Testis (tissue), 3 donors: ENCODE results near the gene TTL. TPM values are rescaled to one million over a fixed set of nuclear protein-coding genes. Genes with fewer than 3 reads are reported as not detected.

Experiments
- DNase-seq: peaks from one replicate; pipeline ENCODE4 v3.0.0-alpha.2; 2019
- H3K27ac ChIP-seq, 2 donors: fragments of 200-600 bp; sonication (generic); one replicate each; pipeline ENCODE4 v1.5.1; 2019
- H3K27me3 ChIP-seq: fragments of 200-600 bp; sonication (generic); one replicate; pipeline ENCODE4 v1.5.1; 2019
- H3K36me3 ChIP-seq: fragments of 200-600 bp; sonication (generic); one replicate; pipeline ENCODE4 v1.5.1; 2017; ENCODE audit warnings: low read depth; ENCODE audit errors: missing control alignments
- H3K4me1 ChIP-seq: fragments of 200-600 bp; sonication (generic); one replicate; pipeline ENCODE4 v1.5.1; 2019
- H3K4me3 ChIP-seq, 2 donors: fragments of 200-600 bp; sonication (generic); one replicate each; pipeline ENCODE4 v1.5.1; 2017 to 2019
- H3K9me3 ChIP-seq: fragments of 200-600 bp; sonication (generic); one replicate; pipeline ENCODE4 v1.5.1; 2017
- CTCF ChIP-seq, 3 experiments: fragments of 450-650 bp in 2 of 3; fragments of 200-600 bp in 1 of 3; sonication (generic) in 1 of 3; IDR thresholded peaks; one replicate each; pipeline ENCODE4 v1.5.1; 2016 to 2019; ENCODE audit warnings: antibody characterized with exemption in 3 of 3, mild to moderate bottlenecking in 2 of 3, moderate library complexity in 1 of 3
- POLR2A ChIP-seq: fragments of 450-650 bp; IDR thresholded peaks from one replicate; pipeline ENCODE4 v1.6.1; 2017; ENCODE audit warnings: antibody characterized with exemption, mild to moderate bottlenecking, moderate library complexity
- WGBS, 2 donors: methylation state at CpG; one replicate each; pipeline ENCODE4 v1.1.5; 2018; 5-methylcytosine and 5-hydroxymethylcytosine counted together
- intact Hi-C: fragments of 100-400 bp; cut with DNase I; formaldehyde crosslinking; loops from one replicate; pipeline ENCODE4 v1.15.1; 2023; ENCODE audit warnings: low total_unique reads
- polyA plus RNA-seq: library from polyadenylated mRNA; stranded (reverse); fragments of 350-450 nt; fragmentation: Illumina TruSeq; extraction: RNeasy Lipid Tissue Mini Kit (QIAGEN cat#74804); gene quantifications from one replicate; pipeline ENCODE4 v1.2.3, GENCODE V29; 2014; ENCODE audit warnings: low read depth, low replicate concordance; ENCODE audit not compliant: insufficient read depth
- total RNA-seq, 2 donors: library from RNA; depleted of rRNA; stranded (reverse); fragments of >200 nt; gene quantifications; one replicate each; pipeline ENCODE4 v1.2.3, GENCODE V29; 2016

Gene TTL
- total and polyA plus RNA-seq, 3 donors from 2014 or later: 11.4 to 14.3 (median 12.2) TPM

DNA sequence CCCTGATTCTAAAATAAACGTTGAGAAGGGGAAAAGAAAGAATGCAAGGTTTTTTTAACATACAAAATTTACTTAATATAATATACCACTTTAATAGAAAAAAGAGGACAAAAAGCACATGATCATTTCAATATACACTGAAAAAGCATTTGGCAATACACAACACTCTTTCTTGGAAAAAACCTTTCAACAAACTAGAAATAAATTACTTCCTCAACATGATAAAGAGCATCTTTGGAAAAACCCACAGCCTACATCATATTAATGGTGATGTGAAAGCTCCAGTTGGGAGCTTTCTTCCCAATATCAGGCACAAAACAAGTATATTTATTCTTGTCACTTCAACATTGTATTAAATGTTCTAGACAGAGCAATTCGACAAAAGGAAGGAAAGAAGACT, 57.4 kb downstream of the TTL start:
- Histone ChIP-seq H3K36me3 (no peaks in the 10 kb centered on the region), H3K27ac (no peak overlapping the region), H3K4me1 (peaks cover 9% of the 10 kb centered on the region), H3K27me3 (no peaks in the 10 kb centered on the region), H3K4me3 (no peak overlapping the region), H3K9me3 (no peaks in the 10 kb centered on the region)
- DNase-seq: no peak
- TF ChIP-seq CTCF (IDR thresholded peaks at IDR 0.05) (no peak), POLR2A (no peak)
- intact Hi-C loops: no loop called here
- 58 to 64% methylated on average over 2 of the region's 2 CpGs for WGBS, 2 donors

DNA sequence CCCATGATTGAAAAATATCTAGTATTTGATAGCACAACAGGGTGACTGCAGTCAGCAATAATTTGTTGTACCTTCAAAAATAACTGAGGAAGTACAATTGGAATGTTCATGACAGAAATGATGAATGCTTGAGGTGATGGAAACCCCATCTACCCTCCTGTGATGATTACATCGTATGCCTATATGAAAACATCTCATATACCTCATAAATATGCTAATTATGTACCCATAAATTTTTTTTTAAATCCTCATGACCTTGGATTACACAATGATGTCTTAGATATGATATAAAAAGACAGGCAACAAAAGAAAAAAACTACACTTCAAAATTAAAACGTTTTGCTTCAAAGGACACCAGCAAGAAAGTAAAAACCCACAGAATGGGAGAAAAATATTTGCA, 59.0 kb downstream of the TTL start:
- Histone ChIP-seq H3K27ac (peak overlapping the region in 1 of 2 donors; percentile 92), H3K4me3 (no peak overlapping the region), H3K27me3 (no peaks in the 10 kb centered on the region), H3K36me3 (no peaks in the 10 kb centered on the region), H3K4me1 (peaks cover 9% of the 10 kb centered on the region), H3K9me3 (no peaks in the 10 kb centered on the region)
- intact Hi-C loops: no loop called here
- WGBS, 2 donors: 30 to 33% methylated on average over 2 of the region's 2 CpGs
- no peak for DNase-seq
- no peak for TF ChIP-seq CTCF (IDR thresholded peaks at IDR 0.05)
- no peak for TF ChIP-seq POLR2A

DNA sequence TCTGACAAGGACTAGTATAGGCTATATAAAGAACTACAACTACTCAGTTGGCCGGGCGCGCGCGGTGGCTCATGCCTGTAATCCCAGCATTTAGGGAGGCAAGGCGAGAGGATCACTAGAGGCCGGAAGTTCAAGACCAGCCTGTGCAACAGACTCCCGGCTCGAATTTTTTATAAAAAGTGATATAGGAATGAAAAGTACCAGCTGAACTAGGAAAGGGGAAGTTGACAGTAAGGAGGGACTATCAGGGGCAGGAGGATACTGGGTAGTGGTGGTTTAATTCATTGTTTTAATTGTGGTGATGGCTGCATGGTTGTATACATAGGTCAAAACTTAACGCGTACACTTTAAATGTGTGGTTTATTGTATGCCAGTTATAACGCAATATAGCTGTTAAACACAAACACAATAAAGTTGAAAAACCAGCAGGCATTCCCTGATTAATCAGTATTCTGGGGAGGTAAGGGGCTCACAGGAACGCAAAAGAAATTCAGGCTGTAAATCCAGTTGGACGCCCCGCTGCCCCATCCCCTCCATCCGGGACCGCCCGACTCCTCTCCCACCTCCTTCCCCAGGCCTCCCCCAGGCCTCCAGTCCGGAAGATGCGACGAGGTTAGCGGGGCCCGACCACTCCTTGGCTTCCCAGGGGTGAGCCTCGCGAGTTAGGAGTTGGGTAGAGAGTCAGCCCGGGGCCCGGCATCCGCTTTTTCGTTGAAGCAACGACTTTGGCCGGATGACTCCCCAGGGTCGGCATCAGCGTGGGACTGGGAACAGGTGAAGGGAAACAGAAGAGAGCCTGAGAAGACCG, 59.6 kb downstream of the TTL start:
- H3K4me3 ChIP-seq: peak overlapping the region; percentile 84 to 90
- peak; percentile 78 for DNase-seq
- no peaks in the 10 kb centered on the region for H3K9me3 ChIP-seq
- H3K4me1 ChIP-seq: peaks cover 9% of the 10 kb centered on the region
- intact Hi-C loops: no loop called here
- TF ChIP-seq POLR2A (no peak), CTCF (IDR thresholded peaks at IDR 0.05) (no peak)
- 11 to 13% methylated on average over 26 to 34 of the region's 34 CpGs for WGBS, 2 donors
- no peaks in the 10 kb centered on the region for H3K36me3 ChIP-seq
- H3K27ac ChIP-seq: peak overlapping the region; percentile 85 to 92
- no peaks in the 10 kb centered on the region for H3K27me3 ChIP-seq

DNA sequence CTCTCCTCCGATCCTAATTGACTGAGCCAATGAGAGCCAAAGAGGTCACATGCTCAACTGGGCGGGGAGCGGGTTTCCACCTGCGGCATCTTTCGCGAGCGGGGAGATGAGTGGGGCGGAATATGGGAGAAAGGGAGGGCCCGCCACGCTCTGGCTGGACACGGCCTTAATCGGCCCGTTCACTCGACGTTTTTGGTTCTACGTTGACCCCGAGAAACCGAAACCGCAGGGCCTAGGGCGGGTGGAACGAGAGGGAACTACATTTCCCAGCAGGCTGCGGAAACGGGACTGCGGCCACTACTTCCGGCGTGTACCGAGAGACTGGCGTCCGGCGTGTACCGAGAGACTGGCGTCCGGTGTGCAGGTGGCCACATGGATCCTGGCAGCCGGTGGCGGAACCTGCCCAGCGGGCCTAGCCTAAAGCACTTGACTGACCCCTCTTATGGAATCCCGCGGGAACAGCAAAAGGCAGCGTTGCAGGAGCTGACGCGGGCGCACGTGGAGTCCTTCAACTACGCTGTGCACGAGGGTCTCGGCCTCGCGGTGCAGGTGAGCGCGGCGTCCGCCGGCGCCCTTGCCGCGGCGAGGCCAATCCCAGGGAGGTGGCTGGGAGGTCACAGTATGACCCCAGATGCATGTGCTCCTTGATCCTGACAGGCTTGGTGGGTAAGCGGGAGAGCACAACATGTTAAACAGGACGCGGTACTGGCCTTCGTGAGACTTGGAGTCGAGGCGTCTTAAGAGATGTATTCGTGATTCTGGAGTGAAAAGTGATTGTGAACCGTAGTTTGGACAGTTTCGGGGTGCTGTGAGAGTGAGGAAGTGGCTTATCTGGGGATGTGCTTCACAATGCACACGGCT, 60.4 kb downstream of the TTL start, which contains the start of gene POLR1B:
Gene POLR1B, plus strand, starts transcription at position 343 of the 861 bp plus-strand sequence. Its CDS starts 30 bp downstream, at position 373.
- 1 to 2% methylated on average over 20 to 62 of the region's 67 CpGs for WGBS, 2 donors
- Histone ChIP-seq H3K27me3 (no peaks in the 10 kb centered on the region), H3K27ac (peak within 1 kb of the TSS; percentile 85 to 92), H3K4me1 (peaks cover 9% of the 10 kb centered on the region), H3K36me3 (no peaks in the 10 kb centered on the region), H3K4me3 (peak within 1 kb of the TSS; percentile 84 to 90), H3K9me3 (no peaks in the 10 kb centered on the region)
- intact Hi-C loops: no loop called here
- peak; percentile 93 for DNase-seq
- TF ChIP-seq CTCF (IDR thresholded peaks at IDR 0.05) (no peak), POLR2A (no peak)
